Measurements from ENCODE around the gene CPNE4.

GRCh38 chr3:132001999-132002398 lies 32.8 kb downstream of the CPNE4 start:
- TF ChIP-seq CTCF (conservative IDR thresholded peaks at IDR 0.05; ENCODE audit: low read depth, low read length) (no peak), EZH2 (IDR thresholded peaks at IDR 0.05; ENCODE audit: borderline replicate concordance, low read depth, low read length, poor library complexity, severe bottlenecking) (no peak)

All from A673 (cell line).